Hematopoietic multipotent progenitor cell treated with erythropoietin and hydrocortisone succinate and interleukin-3 and kit ligand, for 15 days (in vitro differentiated cells): ENCODE data around the gene TCEAL3.
"Not testable (repeated sequence)": the region's sequence is repeated elsewhere in the genome, so short reads cannot be mapped to it uniquely, and the experiment has no call there.

Experiments used
- DNase-seq: peaks from one replicate; pipeline ENCODE4 v3.0.0-alpha.2; 2015; ENCODE audit warnings: low spot score

TCEAL3 gene

GRCh38 chrX:103626855-103627254 lies 19.1 kb downstream of the TCEAL3 start:
- no peak for DNase-seq

DNA sequence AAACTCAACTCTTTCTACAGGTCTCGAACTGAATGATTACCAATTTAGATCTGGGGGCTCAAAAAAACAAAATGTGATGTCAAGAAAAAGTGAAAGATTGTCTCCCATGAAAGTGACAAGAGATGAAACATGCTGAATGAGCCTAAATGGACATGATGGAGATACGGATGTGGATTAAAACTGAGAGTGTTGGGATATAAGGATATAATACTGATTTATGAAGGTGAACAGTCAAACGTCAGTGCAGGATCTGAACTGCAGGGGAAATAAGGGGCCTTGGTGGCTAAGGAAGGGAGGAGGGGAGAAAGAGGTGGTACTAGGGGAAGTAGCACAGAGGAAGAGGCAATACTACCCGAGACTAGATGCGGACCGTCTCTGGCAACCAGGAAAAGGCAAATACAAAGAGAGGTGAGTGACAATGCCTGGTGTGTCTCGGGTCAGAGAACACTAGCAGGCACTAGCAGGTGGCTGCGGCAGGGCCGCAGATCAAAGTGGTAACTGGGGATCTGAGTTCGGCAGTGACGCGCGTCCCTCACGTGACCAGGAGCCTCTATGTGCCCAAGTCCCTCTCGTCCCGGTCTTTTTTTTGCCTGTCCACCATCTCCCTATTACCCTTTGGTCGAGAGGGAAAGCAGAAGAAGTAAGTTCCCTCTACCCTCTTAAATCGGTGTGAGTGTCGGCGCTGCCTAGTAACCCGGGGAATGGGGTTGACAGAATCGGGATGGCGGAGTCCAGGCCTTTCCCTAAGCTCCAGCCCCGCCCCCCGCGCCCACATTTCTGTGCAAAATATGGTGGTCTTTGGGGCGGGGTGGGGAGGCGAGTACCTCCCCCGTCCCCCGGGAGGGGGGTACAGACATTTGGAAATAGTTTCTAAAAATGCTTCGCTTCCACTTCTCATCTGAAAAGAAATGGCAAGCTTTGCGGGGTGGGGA lies 20.9 kb downstream of the TCEAL3 start, which contains the start of gene TCEAL1:
Gene TCEAL1, plus strand, starts transcription at position 590 of the 932 bp plus-strand sequence. CDS start 942 bp downstream, outside the sequence.
- peak; percentile 21 for DNase-seq

DNA sequence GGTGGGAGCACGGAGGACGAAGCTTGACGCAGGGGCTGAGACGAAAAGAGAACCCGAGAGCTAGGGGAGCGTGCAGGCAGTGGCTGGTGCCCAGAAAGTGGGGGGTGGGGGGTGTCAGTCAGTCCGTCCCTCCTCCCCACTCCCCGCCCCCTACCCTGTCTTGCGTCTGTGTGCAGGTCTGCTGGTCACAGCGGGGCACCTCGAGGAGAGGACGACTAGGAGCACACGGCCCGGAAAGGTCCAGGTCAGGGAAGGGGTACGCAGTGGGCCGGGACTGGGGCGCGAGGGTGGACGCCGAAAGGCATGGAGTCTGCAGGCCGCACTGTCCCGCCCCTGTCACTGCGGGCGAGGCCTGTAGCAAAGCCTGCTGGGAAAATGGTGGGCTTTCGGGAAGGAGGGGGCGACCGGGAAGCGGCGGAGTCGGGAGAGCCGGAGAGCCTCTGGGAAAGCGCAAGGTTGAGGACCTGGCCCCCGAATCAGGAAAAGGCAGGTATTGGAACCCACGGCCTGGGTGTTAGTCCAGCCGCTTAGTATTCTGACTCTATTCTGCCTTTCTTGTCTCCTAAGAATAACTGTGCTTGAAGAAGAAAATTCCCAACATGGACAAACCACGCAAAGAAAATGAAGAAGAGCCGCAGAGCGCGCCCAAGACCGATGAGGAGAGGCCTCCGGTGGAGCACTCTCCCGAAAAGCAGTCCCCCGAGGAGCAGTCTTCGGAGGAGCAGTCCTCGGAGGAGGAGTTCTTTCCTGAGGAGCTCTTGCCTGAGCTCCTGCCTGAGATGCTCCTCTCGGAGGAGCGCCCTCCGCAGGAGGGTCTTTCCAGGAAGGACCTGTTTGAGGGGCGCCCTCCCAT lies 21.8 kb downstream of the TCEAL3 start:
- peak; percentile 2 for DNase-seq

DNA sequence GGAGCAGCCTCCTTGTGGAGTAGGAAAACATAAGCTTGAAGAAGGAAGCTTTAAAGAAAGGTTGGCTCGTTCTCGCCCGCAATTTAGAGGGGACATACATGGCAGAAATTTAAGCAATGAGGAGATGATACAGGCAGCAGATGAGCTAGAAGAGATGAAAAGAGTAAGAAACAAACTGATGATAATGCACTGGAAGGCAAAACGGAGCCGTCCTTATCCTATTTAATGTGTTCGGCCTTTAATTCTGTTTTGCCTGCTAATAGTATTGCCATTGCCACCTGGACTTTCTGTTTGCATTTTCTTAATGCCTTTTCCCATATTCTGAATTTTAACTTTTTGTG lies 22.4 kb downstream of the TCEAL3 start:
- DNase-seq, result no peak

DNA sequence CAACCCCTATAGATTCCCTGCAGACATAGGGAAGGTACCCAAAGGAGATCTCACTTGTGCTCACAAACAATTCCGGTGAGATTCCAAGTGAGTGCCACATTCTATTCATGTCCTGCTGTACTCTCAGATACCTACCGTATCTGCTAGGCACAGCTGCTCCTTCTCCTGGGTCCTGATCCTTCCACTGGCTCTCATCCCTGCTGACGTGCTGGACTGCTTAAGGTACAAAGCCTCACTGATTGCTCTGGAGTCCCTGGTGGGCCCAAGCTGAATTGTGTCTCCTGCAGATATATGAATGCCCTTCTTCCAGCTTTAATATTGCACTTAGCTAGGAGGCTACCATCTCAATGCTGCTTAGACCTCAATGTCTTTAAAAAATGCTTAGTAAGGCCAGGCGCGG lies 23.4 kb downstream of the TCEAL3 start:
- no peak for DNase-seq

- DNase-seq, result no peak
Observed at GRCh38 chrX:103635436-103635835, 27.7 kb downstream of the TCEAL3 start.

GRCh38 chrX:103637604-103638338 lies 30.0 kb downstream of the TCEAL3 start:
- DNase-seq, result no peak

- not testable (repeated sequence) for DNase-seq
Observed at GRCh38 chrX:103638479-103639346, 30.9 kb downstream of the TCEAL3 start.

- no peak for DNase-seq
Observed at GRCh38 chrX:103640401-103641155, 32.8 kb downstream of the TCEAL3 start.

GRCh38 chrX:103644125-103644524 lies 36.4 kb downstream of the TCEAL3 start:
- no peak for DNase-seq

- no peak for DNase-seq
Observed at GRCh38 chrX:103647630-103648029, 39.9 kb downstream of the TCEAL3 start.

DNA sequence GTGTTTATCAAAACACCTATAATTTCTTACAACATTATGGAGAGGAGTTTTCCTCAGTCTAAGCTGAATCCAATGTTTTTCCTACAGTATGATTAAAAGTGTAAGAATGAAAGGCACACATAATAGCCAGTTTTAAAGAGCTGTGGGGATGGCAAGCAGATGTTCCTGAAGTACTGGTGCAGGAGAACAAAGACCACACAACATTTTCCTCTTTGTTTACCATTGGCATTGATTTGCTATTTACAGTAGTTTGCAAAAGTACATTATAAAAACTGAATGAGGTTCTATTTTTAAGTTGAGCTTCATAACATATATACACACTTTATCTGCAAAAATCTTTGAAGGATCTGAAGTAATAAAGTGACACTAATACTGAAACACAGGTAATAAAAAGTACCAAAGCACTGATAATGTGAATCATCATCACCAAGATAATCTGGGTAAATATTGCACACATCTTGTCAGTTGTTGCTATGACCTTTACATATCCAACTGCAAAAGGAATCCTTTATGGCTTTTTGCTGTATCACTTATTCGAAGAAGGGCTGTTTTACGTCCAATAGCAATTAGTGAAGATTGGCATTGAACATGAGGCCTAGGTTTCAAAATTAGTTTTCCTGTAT lies 43.5 kb downstream of the TCEAL3 start:
- no peak for DNase-seq

- DNase-seq, result not testable (repeated sequence)
Observed at GRCh38 chrX:103655230-103656000, 47.7 kb downstream of the TCEAL3 start.

DNA sequence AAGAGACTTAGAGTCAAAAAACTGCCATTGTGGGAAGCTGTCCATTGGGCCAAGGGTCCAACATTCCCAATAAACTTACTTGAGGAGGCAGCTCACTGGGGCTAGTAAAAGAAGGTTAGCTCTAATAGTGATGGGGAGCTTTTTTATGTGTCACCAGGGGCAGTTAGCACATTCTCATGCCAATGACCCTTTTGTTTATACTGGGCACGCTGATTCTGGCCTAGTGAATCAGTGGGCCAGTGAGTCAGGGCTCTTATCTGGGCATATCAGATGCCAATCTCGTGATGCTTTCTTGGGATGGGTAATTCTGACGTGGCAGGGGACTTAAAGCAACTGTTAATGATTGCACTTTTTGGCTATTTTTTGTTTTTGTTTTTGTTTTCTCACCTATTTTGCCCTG lies 48.9 kb downstream of the TCEAL3 start:
- DNase-seq, result no peak

DNA sequence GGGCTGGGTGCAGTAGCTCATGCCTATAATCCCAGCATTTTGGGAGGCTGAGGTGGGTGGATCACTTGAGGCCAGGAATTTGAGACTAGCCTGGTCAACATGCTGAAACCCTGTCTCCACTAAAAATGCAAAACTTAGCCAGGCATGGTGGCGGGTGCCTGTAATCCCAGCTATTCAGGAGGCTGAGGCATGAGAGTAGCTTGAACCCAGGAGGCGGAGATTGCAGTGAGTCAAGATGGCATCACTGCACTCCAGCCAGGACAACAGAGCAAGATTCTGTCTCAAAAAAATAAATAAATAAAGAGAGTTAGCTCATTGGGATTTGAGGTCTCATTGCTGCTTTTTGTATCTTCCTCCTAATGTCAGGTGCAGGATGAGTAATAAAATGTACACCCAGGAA lies 49.3 kb downstream of the TCEAL3 start:
- DNase-seq, result not testable (repeated sequence)

DNA sequence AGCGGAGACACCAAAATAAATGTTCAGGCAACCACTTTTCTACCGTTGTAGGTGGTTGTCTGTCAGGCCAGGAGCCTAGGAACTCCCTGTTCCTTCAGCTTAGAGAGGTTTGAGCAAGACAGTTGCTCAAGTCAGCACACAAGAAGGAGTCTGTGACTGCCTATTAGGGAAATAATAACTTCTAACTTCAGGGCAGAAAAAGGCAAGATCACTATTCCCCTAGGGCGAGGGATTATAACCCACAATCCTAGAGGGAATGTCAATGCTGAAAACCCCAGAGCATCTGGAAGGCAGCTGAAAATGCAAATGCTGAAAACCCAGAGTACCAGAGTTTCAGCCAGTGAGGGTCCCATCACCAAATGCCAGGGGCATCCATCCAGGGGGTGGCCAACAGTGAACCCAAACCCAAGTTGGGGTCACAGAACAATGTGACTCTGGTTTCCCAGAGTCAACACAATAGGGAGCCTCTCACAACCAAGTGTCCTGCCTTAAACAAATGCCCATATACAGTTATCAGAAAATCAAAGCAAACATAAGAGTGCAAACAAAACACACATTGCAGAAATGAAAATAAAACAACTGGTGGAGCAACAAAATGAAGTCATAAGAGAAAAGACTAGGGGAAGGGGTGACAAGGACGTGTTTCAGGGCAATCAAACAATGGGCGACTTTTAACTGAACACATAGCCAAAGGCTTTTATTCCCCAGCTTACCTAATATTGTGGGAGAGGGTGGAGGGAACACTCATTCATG lies 51.1 kb downstream of the TCEAL3 start:
- no peak for DNase-seq

GRCh38 chrX:103659460-103659859 lies 51.7 kb downstream of the TCEAL3 start:
- DNase-seq, result not testable (repeated sequence)
